H9 (cell line): Measurements from ENCODE around the gene GRIK3. TPM values are rescaled to one million over a fixed set of nuclear protein-coding genes. Genes with fewer than 3 reads are reported as not detected.

Experiments
- DNase-seq: peaks from one replicate; pipeline ENCODE4 v3.0.0-alpha.2; 2017
- H2AFZ ChIP-seq: one replicate; pipeline ENCODE4 v1.6.1; 2013; ENCODE audit warnings: mild to moderate bottlenecking, low read length, control low read depth, moderate library complexity
- H2AK5ac ChIP-seq: 2 replicates; pipeline ENCODE4 v1.6.1; 2013; ENCODE audit warnings: low read length, control low read depth, mixed read lengths; ENCODE audit not compliant: insufficient read length
- H2BK120ac ChIP-seq: one replicate; pipeline ENCODE4 v1.6.1; 2013; ENCODE audit warnings: low read depth, mild to moderate bottlenecking, low read length, control low read depth, inconsistent platforms; ENCODE audit not compliant: poor library complexity, severe bottlenecking
- H2BK12ac ChIP-seq: 2 replicates; pipeline ENCODE4 v1.6.1; 2013; ENCODE audit warnings: low read length, control low read depth, mixed read lengths, low read depth; ENCODE audit not compliant: insufficient read length
- H2BK15ac ChIP-seq: 2 replicates; pipeline ENCODE4 v1.6.1; 2013; ENCODE audit warnings: low read depth, low read length, control low read depth
- H2BK20ac ChIP-seq: one replicate; pipeline ENCODE4 v1.6.1; 2013; ENCODE audit warnings: low read depth, mild to moderate bottlenecking, low read length, control low read depth, inconsistent platforms; ENCODE audit not compliant: poor library complexity, severe bottlenecking
- H2BK5ac ChIP-seq: 2 replicates; pipeline ENCODE4 v1.6.1; 2013; ENCODE audit warnings: low read length, control low read depth, mixed read lengths; ENCODE audit not compliant: insufficient read length
- H3K14ac ChIP-seq: 2 replicates; pipeline ENCODE4 v1.6.1; 2013; ENCODE audit warnings: low read length, control low read depth; ENCODE audit not compliant: insufficient read depth
- H3K18ac ChIP-seq: 2 replicates; pipeline ENCODE4 v1.6.1; 2013; ENCODE audit warnings: low read depth, mild to moderate bottlenecking, mixed read lengths, low read length, control low read depth; ENCODE audit not compliant: insufficient read length
- H3K23ac ChIP-seq: 2 replicates; pipeline ENCODE4 v1.6.1; 2013; ENCODE audit warnings: low read length, control low read depth, mixed read lengths, low read depth; ENCODE audit not compliant: insufficient read length
- H3K23me2 ChIP-seq: 2 replicates; pipeline ENCODE4 v1.6.1; 2013; ENCODE audit warnings: low read depth, mild to moderate bottlenecking, mixed read lengths, low read length, control low read depth; ENCODE audit not compliant: insufficient read length, poor library complexity, severe bottlenecking
- H3K27ac ChIP-seq: 2 replicates; pipeline ENCODE4 v1.5.1; 2013; ENCODE audit warnings: low read length, control low read depth, mixed read lengths, low read depth; ENCODE audit not compliant: insufficient read length
- H3K27me3 ChIP-seq: 2 replicates; pipeline ENCODE4 v1.6.1; 2013; ENCODE audit warnings: low read length, control low read depth, inconsistent platforms; ENCODE audit not compliant: insufficient read depth
- H3K4ac ChIP-seq: 2 replicates; pipeline ENCODE4 v1.6.1; 2013; ENCODE audit warnings: low read depth, mild to moderate bottlenecking, control low read depth, inconsistent platforms, low read length, moderate library complexity
- H3K4me1 ChIP-seq: 2 replicates; pipeline ENCODE4 v1.6.1; 2013; ENCODE audit warnings: low read length, control low read depth, inconsistent platforms; ENCODE audit not compliant: insufficient read depth
- H3K4me2 ChIP-seq: 2 replicates; pipeline ENCODE4 v1.6.1; 2013; ENCODE audit warnings: low read length, control low read depth, mixed read lengths; ENCODE audit not compliant: insufficient read length, insufficient read depth
- H3K56ac ChIP-seq: 2 replicates; pipeline ENCODE4 v1.6.1; 2013; ENCODE audit warnings: low read depth, mild to moderate bottlenecking, mixed read lengths, low read length, control low read depth; ENCODE audit not compliant: insufficient read length
- H3K79me1 ChIP-seq: 2 replicates; pipeline ENCODE4 v1.6.1; 2013; ENCODE audit warnings: low read depth, mild to moderate bottlenecking, moderate library complexity, low read length, control low read depth, inconsistent platforms; ENCODE audit not compliant: insufficient read depth, poor library complexity, severe bottlenecking
- H3K79me2 ChIP-seq: 2 replicates; pipeline ENCODE4 v1.6.1; 2013; ENCODE audit warnings: low read length, control low read depth, inconsistent platforms; ENCODE audit not compliant: insufficient read depth
- H3K9ac ChIP-seq: 2 replicates; pipeline ENCODE4 v1.6.1; 2013; ENCODE audit warnings: low read length, control low read depth, mixed read lengths; ENCODE audit not compliant: insufficient read length; ENCODE audit errors: extremely low read depth
- H3K9me3 ChIP-seq: one replicate; pipeline ENCODE4 v1.6.1; 2013; ENCODE audit warnings: low read depth, low read length, inconsistent platforms; ENCODE audit not compliant: control insufficient read depth
- H3T11ph ChIP-seq: one replicate; pipeline ENCODE4 v1.6.1; 2013; ENCODE audit warnings: mild to moderate bottlenecking, low read length, control low read depth, inconsistent platforms
- H4K20me1 ChIP-seq: one replicate; pipeline ENCODE4 v1.6.1; 2013; ENCODE audit not compliant: control insufficient read depth, insufficient read length, insufficient read depth
- H4K5ac ChIP-seq: 2 replicates; pipeline ENCODE4 v1.6.1; 2013; ENCODE audit warnings: low read depth, mild to moderate bottlenecking, mixed read lengths, low read length, control low read depth; ENCODE audit not compliant: insufficient read length
- H4K8ac ChIP-seq: replicated peaks from 2 replicates; pipeline ENCODE4 v1.6.1; 2013; ENCODE audit warnings: low read length, control low read depth, mixed read lengths, low read depth; ENCODE audit not compliant: insufficient read length
- H4K91ac ChIP-seq: 2 replicates; pipeline ENCODE4 v1.6.1; 2013; ENCODE audit warnings: low read depth, mild to moderate bottlenecking, moderate library complexity, mixed read lengths, low read length, control low read depth; ENCODE audit not compliant: insufficient read length
- H3K27ac Mint-ChIP-seq, 3 experiments: 2 replicates in 2 of 3; 3 replicates in 1 of 3; pipeline ENCODE4 v1.8.0; 2020 to 2021; ENCODE audit warnings: mixed read lengths in 3 of 3, mild to moderate bottlenecking in 1 of 3, moderate library complexity in 1 of 3
- H3K27me3 Mint-ChIP-seq: 2 replicates; pipeline ENCODE4 v1.8.0; 2021; ENCODE audit warnings: low read depth, mild to moderate bottlenecking, moderate library complexity, mixed read lengths
- H3K36me3 Mint-ChIP-seq, 3 experiments: 2 replicates in 2 of 3; 3 replicates in 1 of 3; pipeline ENCODE4 v1.8.0; 2020 to 2021; ENCODE audit warnings: low read depth in 3 of 3, mixed read lengths in 3 of 3; ENCODE audit not compliant: insufficient read depth in 1 of 3
- H3K4me1 Mint-ChIP-seq, 2 experiments: 2 replicates each; pipeline ENCODE4 v1.8.0; 2020; ENCODE audit warnings: mixed read lengths in 2 of 2
- H3K4me3 Mint-ChIP-seq, 2 experiments: 2 replicates in 1 of 2; 3 replicates in 1 of 2; pipeline ENCODE4 v1.8.0; 2020 to 2021; ENCODE audit warnings: mild to moderate bottlenecking in 2 of 2, mixed read lengths in 2 of 2, moderate library complexity in 1 of 2
- H3K9me3 Mint-ChIP-seq, 2 experiments: 2 replicates in 1 of 2; 3 replicates in 1 of 2; pipeline ENCODE4 v1.8.0; 2020; ENCODE audit warnings: mild to moderate bottlenecking in 2 of 2, mixed read lengths in 2 of 2, moderate library complexity in 1 of 2
- CTCF ChIP-seq: fragments of 200-600 bp; sonication (generic); conservative IDR thresholded peaks from 3 replicates; pipeline ENCODE4 v1.8.0; 2021; ENCODE audit warnings: antibody characterized with exemption, mild to moderate bottlenecking
- WGBS: extraction: QIAGEN DNeasy Blood & Tissue Kit; methylation state at CpG from one replicate; pipeline ENCODE4 v1.1.7; 2013; ENCODE audit warnings: missing lambda C conversion rate, low lambda C conversion rate, mixed read lengths; ENCODE audit not compliant: insufficient read length; ENCODE audit errors: extremely low coverage; 5-methylcytosine and 5-hydroxymethylcytosine counted together
- total RNA-seq: library from RNA; stranded (reverse); gene quantifications from 2 replicates; pipeline ENCODE4 v1.2.1, GENCODE V29; 2021

The GRIK3 gene
- total RNA-seq, 1 experiment from 2014 or later = 1.7 TPM

- Histone ChIP-seq H3K14ac (no peak overlapping the region), H2AK5ac (no peak overlapping the region), H3K9me3 (no peaks in the 10 kb centered on the region), H3K23ac (no peak overlapping the region), H3K79me2 (no peaks in the 10 kb centered on the region), H4K8ac (no peak overlapping the region), H3K9ac (no peak overlapping the region), H3K27me3 (no peaks in the 10 kb centered on the region), H3K27ac (no peak overlapping the region), H3K4me2 (no peak overlapping the region), H2BK20ac (no peak overlapping the region), H3K4me1 (no peaks in the 10 kb centered on the region; the same call in 1 of the 2 replicates), H2BK5ac (no peak overlapping the region), H4K20me1 (no peaks in the 10 kb centered on the region), H3K79me1 (no peaks in the 10 kb centered on the region), H2BK120ac (no peak overlapping the region), H3T11ph (no peak overlapping the region), H3K56ac (no peak overlapping the region), H3K23me2 (no peaks in the 10 kb centered on the region), H2BK15ac (no peak overlapping the region), H4K5ac (no peak overlapping the region), H3K4ac (no peak overlapping the region), H2AFZ (no peak overlapping the region), H4K91ac (no peak overlapping the region), H2BK12ac (no peak overlapping the region), H3K18ac (no peak overlapping the region)
- no peaks in the 10 kb centered on the region; a peak in 1 of 7 replicates for H3K36me3 Mint-ChIP-seq
- TF ChIP-seq CTCF = no peak
- peaks cover 14% of the 10 kb centered on the region for H3K27me3 Mint-ChIP-seq
- H3K27ac Mint-ChIP-seq = no peak overlapping the region
- no peaks in the 10 kb centered on the region for H3K9me3 Mint-ChIP-seq
- no peak overlapping the region for H3K4me3 Mint-ChIP-seq
- no peak for DNase-seq
- whole genome bisulfite sequencing = no CpG with 5 or more reads among the region's 6 CpGs
- peaks cover 11 to 13% of the 10 kb centered on the region in 2 experiments; a peak in 3 of 4 replicates for H3K4me1 Mint-ChIP-seq
Measured at GRCh38 chr1:36752891-36753361, 281.4 kb downstream of the GRIK3 start.
